H1 (cell line): ENCODE measurements around the gene ZDHHC8. TPM values are rescaled to one million over a fixed set of nuclear protein-coding genes. Genes with fewer than 3 reads are reported as not detected.

Source experiments
- BRCA1 ChIP-seq: IDR thresholded peaks from 2 replicates; pipeline ENCODE4 v1.6.1; 2012; ENCODE audit warnings: low read depth, low read length, improper control_type of control experiment
- CHD7 ChIP-seq: fragments of 300-600 bp; sonication (generic); IDR thresholded peaks from 2 replicates; pipeline ENCODE4 v1.7.1; 2012; ENCODE audit warnings: low read length, moderate library complexity, mild to moderate bottlenecking, inconsistent platforms; ENCODE audit not compliant: insufficient replicate concordance
- EGR1 ChIP-seq: IDR thresholded peaks from 2 replicates; pipeline ENCODE4 v1.6.1; 2011; ENCODE audit warnings: low read depth, low read length, borderline replicate concordance
- EZH2 ChIP-seq: fragments of 200-600 bp; sonication (generic); IDR thresholded peaks from 2 replicates; pipeline ENCODE4 v1.7.1; 2012; ENCODE audit warnings: low read depth, mild to moderate bottlenecking, moderate library complexity, low read length, inconsistent platforms; ENCODE audit not compliant: severe bottlenecking
- GABPA ChIP-seq: IDR thresholded peaks from 2 replicates; pipeline ENCODE4 v1.6.1; 2011; ENCODE audit warnings: mild to moderate bottlenecking, low read length, moderate library complexity, borderline replicate concordance; ENCODE audit not compliant: insufficient read depth
- JUN ChIP-seq: IDR thresholded peaks from 2 replicates; pipeline ENCODE4 v1.6.1; 2011; ENCODE audit warnings: low read depth, mild to moderate bottlenecking, improper control_type of control experiment, low read length
- KDM5A ChIP-seq: fragments of 200-600 bp; IDR thresholded peaks from 2 replicates; pipeline ENCODE4 v1.7.1; 2012; ENCODE audit warnings: mild to moderate bottlenecking, low read length, inconsistent platforms, mixed read lengths
- NRF1 ChIP-seq: IDR thresholded peaks from 2 replicates; pipeline ENCODE4 v1.6.1; 2011; ENCODE audit warnings: mild to moderate bottlenecking, low read depth, low read length, improper control_type of control experiment
- POLR2AphosphoS5 ChIP-seq: IDR thresholded peaks from 2 replicates; pipeline ENCODE4 v1.6.1; 2011; ENCODE audit warnings: low read depth, low read length
- POU5F1 ChIP-seq: IDR thresholded peaks from 2 replicates; pipeline ENCODE4 v1.6.1; 2011; ENCODE audit warnings: low read depth, mild to moderate bottlenecking, low read length, moderate library complexity
- SIRT6 ChIP-seq: IDR thresholded peaks from one replicate; pipeline ENCODE4 v1.7.1; 2012; ENCODE audit warnings: low read length, inconsistent platforms
- SP2 ChIP-seq: IDR thresholded peaks from 2 replicates; pipeline ENCODE4 v1.6.1; 2012; ENCODE audit warnings: mild to moderate bottlenecking, low read length, inconsistent platforms
- TCF12 ChIP-seq: IDR thresholded peaks from 2 replicates; pipeline ENCODE4 v1.6.1; 2011; ENCODE audit warnings: low read depth, mild to moderate bottlenecking, low read length
- TEAD4 ChIP-seq: IDR thresholded peaks from 2 replicates; pipeline ENCODE4 v1.6.1; 2012; ENCODE audit warnings: low read depth, low read length, inconsistent platforms, mixed read lengths
- polyA plus RNA-seq, 7 experiments: library from polyadenylated mRNA; depleted of rRNA in 3 of 7; stranded (reverse) in 5 of 7; unstranded in 2 of 7; fragments of >200 nt in 5 of 7; fragments of 200-250 nt in 2 of 7; gene quantifications; 1 replicate in 5 of 7; 2 replicates in 1 of 7; 4 replicates in 1 of 7; pipeline versions ENCODE4 v1.2.1 to v1.2.3, GENCODE V29; 2011 to 2013; ENCODE audit warnings: missing spikeins in 2 of 7, mixed read lengths in 2 of 7
- total RNA-seq: library from RNA; stranded (reverse); fragmentation: NEBNext Ultra II Directional; extraction: Animal tissue kit (Norgen Biotek cat#: 25700); gene quantifications from 2 replicates; pipeline ENCODE4 v1.2.1, GENCODE V29; 2021

ZDHHC8 gene
- total and polyA plus RNA-seq, 2 of the 8 experiments (the other 6 are each of a cell fraction or from before 2014, with no cell fraction given): 18.6 to 65.6 TPM

DNA sequence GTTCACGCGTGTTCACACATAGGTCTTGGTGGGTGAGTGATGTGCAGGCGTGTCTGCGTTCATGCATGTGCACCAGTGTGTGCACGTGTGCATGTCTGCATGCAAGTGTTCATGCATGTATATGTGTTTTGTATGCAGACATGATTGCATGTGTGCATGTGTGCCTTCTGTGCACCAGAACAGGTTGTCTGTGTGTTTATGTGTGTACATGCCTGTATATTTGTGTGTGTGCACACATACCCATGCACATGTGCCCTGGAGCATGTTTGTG, 4.9 kb downstream of the ZDHHC8 start (continued):
- TF ChIP-seq CHD7 (no peak), BRCA1 (no peak), JUN (no peak), EGR1 (no peak), GABPA (no peak), TEAD4 (no peak), KDM5A (no peak), POLR2AphosphoS5 (no peak), EZH2 (no peak), SP2 (no peak), POU5F1 (no peak), SIRT6 (no peak), TCF12 (no peak), NRF1 (no peak)
